HG02840 (cell line): Measurements from ENCODE around the gene OR4D6.
"Not testable (repeated sequence)": the region's sequence is repeated elsewhere in the genome, so short reads cannot be mapped to it uniquely, and the experiment has no call there.

Experiments
- ATAC-seq: cut with Tn5 transposase; IDR thresholded peaks from one replicate; pipeline ENCODE4 v1.9.1; 2021; ENCODE audit warnings: mild to moderate bottlenecking, moderate library complexity, moderate number of reproducible peaks; ENCODE audit not compliant: unreplicated experiment, low FRiP score

OR4D6 gene

GRCh38 chr11:59456661-59457060 is at the start of gene OR4D6:
TSS of gene OR4D6 (plus strand) at chr11:59456961. CDS start at chr11:59456961, 0 bp downstream.
- no peak for ATAC-seq

GRCh38 chr11:59413646-59414045 is 43.1 kb upstream of the OR4D6 start:
- ATAC-seq, result no peak

GRCh38 chr11:59415111-59415510 is 41.6 kb upstream of the OR4D6 start:
- no peak for ATAC-seq

GRCh38 chr11:59416613-59417012 is 40.1 kb upstream of the OR4D6 start:
- ATAC-seq, result no peak

GRCh38 chr11:59417023-59417422 is 39.7 kb upstream of the OR4D6 start:
- ATAC-seq, result no peak

- no peak for ATAC-seq
Observed at GRCh38 chr11:59418156-59418555, 38.6 kb upstream of the OR4D6 start.

- ATAC-seq, result no peak
Observed at GRCh38 chr11:59423835-59424234, 32.9 kb upstream of the OR4D6 start.

GRCh38 chr11:59425131-59425530 is 31.6 kb upstream of the OR4D6 start:
- no peak for ATAC-seq

- ATAC-seq, result no peak
Observed at GRCh38 chr11:59426361-59427067, 30.2 kb upstream of the OR4D6 start, which contains the start of gene OR5A2. TSS of gene OR5A2 (minus strand) at chr11:59426413. CDS start at chr11:59422953, 3,460 bp downstream.

- ATAC-seq, result no peak
Observed at GRCh38 chr11:59427068-59427382, 29.7 kb upstream of the OR4D6 start.

GRCh38 chr11:59429924-59430516 is 26.7 kb upstream of the OR4D6 start:
- ATAC-seq, result no peak

GRCh38 chr11:59436169-59436568 is 20.6 kb upstream of the OR4D6 start, which contains the start of gene OR5A1:
TSS of gene OR5A1 (plus strand) at chr11:59436469. CDS start at chr11:59443169, 6,700 bp downstream.
- no peak for ATAC-seq

GRCh38 chr11:59437770-59438169 is 19.0 kb upstream of the OR4D6 start:
- ATAC-seq, result no peak

- ATAC-seq, result not testable (repeated sequence)
Observed at GRCh38 chr11:59445624-59446023, 11.1 kb upstream of the OR4D6 start.

GRCh38 chr11:59448484-59448883 is 8.3 kb upstream of the OR4D6 start:
- no peak for ATAC-seq

GRCh38 chr11:59459916-59460315 is 3.2 kb downstream of the OR4D6 start:
- no peak for ATAC-seq

GRCh38 chr11:59463190-59463641 is 6.5 kb downstream of the OR4D6 start:
- no peak for ATAC-seq

- no peak for ATAC-seq
Observed at GRCh38 chr11:59473015-59473414, 16.3 kb downstream of the OR4D6 start, which contains the start of gene OR4D10. TSS of gene OR4D10 (plus strand) at chr11:59473315. CDS start at chr11:59477430, 4,115 bp downstream.

GRCh38 chr11:59475176-59475575 is 18.4 kb downstream of the OR4D6 start:
- no peak for ATAC-seq

GRCh38 chr11:59479906-59480305 is 23.1 kb downstream of the OR4D6 start:
- no peak for ATAC-seq

- no peak for ATAC-seq
Observed at GRCh38 chr11:59480359-59480758, 23.6 kb downstream of the OR4D6 start.

GRCh38 chr11:59501931-59502330 is 45.2 kb downstream of the OR4D6 start:
- ATAC-seq, result no peak
